KOPT-K1 (cell line): ENCODE data around the gene CASQ2.

ENCODE experiments used
- H3K27ac ChIP-seq: fragments of 200-600 bp; sonication (generic); 2 replicates; pipeline ENCODE4 v1.5.1; 2016; ENCODE audit warnings: antibody characterized with exemption, mild to moderate bottlenecking, low read depth, low read length; ENCODE audit not compliant: poor library complexity, severe bottlenecking
- H3K36me3 ChIP-seq: fragments of 200-600 bp; sonication (generic); 2 replicates; pipeline ENCODE4 v1.5.1; 2017; ENCODE audit warnings: antibody characterized with exemption, mild to moderate bottlenecking, low read length, moderate library complexity; ENCODE audit not compliant: insufficient read depth
- H3K9me3 ChIP-seq: fragments of 200-600 bp; sonication (generic); 2 replicates; pipeline ENCODE4 v1.5.1; 2017; ENCODE audit warnings: antibody characterized with exemption, low read length, mild to moderate bottlenecking; ENCODE audit not compliant: insufficient read depth, poor library complexity, severe bottlenecking

Gene CASQ2

GRCh38 chr1:115705963-115706362 is 62.6 kb downstream of the CASQ2 start:
- Histone ChIP-seq H3K27ac (peak overlapping the region; percentile 11), H3K9me3 (no peaks in the 10 kb centered on the region), H3K36me3 (no peaks in the 10 kb centered on the region)

GRCh38 chr1:115705085-115705951 is 63.2 kb downstream of the CASQ2 start:
- Histone ChIP-seq H3K27ac (peak overlapping the region; percentile 11), H3K9me3 (no peaks in the 10 kb centered on the region), H3K36me3 (no peaks in the 10 kb centered on the region)

GRCh38 chr1:115702959-115703358 is 65.6 kb downstream of the CASQ2 start:
- Histone ChIP-seq H3K27ac (no peak overlapping the region), H3K36me3 (no peaks in the 10 kb centered on the region), H3K9me3 (no peaks in the 10 kb centered on the region)

GRCh38 chr1:115701090-115701489 is 67.4 kb downstream of the CASQ2 start:
- no peaks in the 10 kb centered on the region for H3K36me3 ChIP-seq
- H3K9me3 ChIP-seq: no peaks in the 10 kb centered on the region
- no peak overlapping the region for H3K27ac ChIP-seq

GRCh38 chr1:115697619-115698018 is 70.9 kb downstream of the CASQ2 start:
- no peak overlapping the region for H3K27ac ChIP-seq
- H3K36me3 ChIP-seq: peaks cover 32% of the 10 kb centered on the region
- no peaks in the 10 kb centered on the region for H3K9me3 ChIP-seq

GRCh38 chr1:115694805-115695204 is 73.7 kb downstream of the CASQ2 start:
- Histone ChIP-seq H3K9me3 (no peaks in the 10 kb centered on the region), H3K36me3 (peaks cover 60% of the 10 kb centered on the region), H3K27ac (no peak overlapping the region)

GRCh38 chr1:115692224-115692623 is 76.3 kb downstream of the CASQ2 start:
- no peak overlapping the region for H3K27ac ChIP-seq
- no peaks in the 10 kb centered on the region for H3K9me3 ChIP-seq
- H3K36me3 ChIP-seq: peaks cover 82% of the 10 kb centered on the region

GRCh38 chr1:115690972-115691371 is 77.5 kb downstream of the CASQ2 start:
- peaks cover 94% of the 10 kb centered on the region for H3K36me3 ChIP-seq
- H3K27ac ChIP-seq: no peak overlapping the region
- no peaks in the 10 kb centered on the region for H3K9me3 ChIP-seq

GRCh38 chr1:115687744-115688143 is 80.8 kb downstream of the CASQ2 start:
- Histone ChIP-seq H3K36me3 (peaks cover 96% of the 10 kb centered on the region), H3K27ac (no peak overlapping the region), H3K9me3 (no peaks in the 10 kb centered on the region)

- no peaks in the 10 kb centered on the region for H3K9me3 ChIP-seq
- peaks cover 96% of the 10 kb centered on the region for H3K36me3 ChIP-seq
Measured at GRCh38 chr1:115685029-115685705, 83.3 kb downstream of the CASQ2 start.

GRCh38 chr1:115682792-115683191 is 85.7 kb downstream of the CASQ2 start:
- no peaks in the 10 kb centered on the region for H3K9me3 ChIP-seq
- H3K36me3 ChIP-seq: peaks cover 99% of the 10 kb centered on the region
- H3K27ac ChIP-seq: no peak overlapping the region

More at GRCh38 chr1:115685029-115685705, 83.3 kb downstream of the CASQ2 start:
- H3K27ac ChIP-seq: no peak overlapping the region

GRCh38 chr1:115680730-115681111 is 87.8 kb downstream of the CASQ2 start:
- Histone ChIP-seq H3K27ac (no peak overlapping the region), H3K9me3 (no peaks in the 10 kb centered on the region), H3K36me3 (peaks cover 99% of the 10 kb centered on the region)

- H3K27ac ChIP-seq: no peak overlapping the region
- no peaks in the 10 kb centered on the region for H3K9me3 ChIP-seq
- peaks cover 98% of the 10 kb centered on the region for H3K36me3 ChIP-seq
Measured at GRCh38 chr1:115679141-115679611, 89.3 kb downstream of the CASQ2 start.

- Histone ChIP-seq H3K27ac (no peak overlapping the region), H3K9me3 (no peaks in the 10 kb centered on the region), H3K36me3 (peaks cover 98% of the 10 kb centered on the region)
Measured at GRCh38 chr1:115678141-115678540, 90.4 kb downstream of the CASQ2 start.

GRCh38 chr1:115677565-115677964 is 90.9 kb downstream of the CASQ2 start:
- Histone ChIP-seq H3K36me3 (peaks cover 98% of the 10 kb centered on the region), H3K9me3 (no peaks in the 10 kb centered on the region), H3K27ac (peak overlapping the region; percentile 30)
